GM18526 (cell line): ENCODE measurements around the gene ELSPBP1.

Experiments
- POLR2A ChIP-seq: IDR thresholded peaks from 3 replicates; pipeline ENCODE4 v1.6.1; 2011; ENCODE audit not compliant: insufficient read length; ENCODE audit errors: extremely low read depth

ELSPBP1 gene

DNA sequence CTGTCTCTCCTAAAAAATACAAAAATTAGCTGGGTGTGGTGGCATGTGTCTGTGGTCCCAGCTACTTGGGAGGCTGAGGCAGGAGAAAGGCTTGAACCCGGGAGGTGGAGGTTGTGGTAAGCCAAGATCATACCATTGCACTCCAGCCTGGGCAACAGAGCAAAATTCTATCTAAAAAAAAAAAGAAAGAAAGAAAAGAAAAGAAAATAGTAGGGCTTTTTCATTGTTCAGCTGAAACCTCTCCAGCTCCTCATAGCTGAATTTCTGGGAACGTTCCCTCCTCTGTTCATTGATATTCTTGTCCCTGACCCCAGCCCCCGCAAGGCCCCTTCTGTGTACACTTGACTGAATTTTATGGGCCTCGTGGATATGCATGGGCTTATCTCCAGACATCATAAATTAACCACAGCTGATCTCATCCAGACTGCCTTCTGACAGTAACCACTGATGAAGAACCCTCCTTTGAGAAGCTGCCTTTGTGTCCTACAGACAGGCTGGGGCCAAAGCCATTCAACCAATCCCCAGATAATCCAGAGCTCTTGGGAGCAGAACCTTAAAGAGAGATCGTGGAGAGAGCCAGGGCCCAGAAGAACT is at the start of gene ELSPBP1:
TSS of gene ELSPBP1 (plus strand) at position 424 of the 594 bp plus-strand sequence. CDS start 14,036 bp downstream, outside the sequence.
- TF ChIP-seq POLR2A: no peak

DNA sequence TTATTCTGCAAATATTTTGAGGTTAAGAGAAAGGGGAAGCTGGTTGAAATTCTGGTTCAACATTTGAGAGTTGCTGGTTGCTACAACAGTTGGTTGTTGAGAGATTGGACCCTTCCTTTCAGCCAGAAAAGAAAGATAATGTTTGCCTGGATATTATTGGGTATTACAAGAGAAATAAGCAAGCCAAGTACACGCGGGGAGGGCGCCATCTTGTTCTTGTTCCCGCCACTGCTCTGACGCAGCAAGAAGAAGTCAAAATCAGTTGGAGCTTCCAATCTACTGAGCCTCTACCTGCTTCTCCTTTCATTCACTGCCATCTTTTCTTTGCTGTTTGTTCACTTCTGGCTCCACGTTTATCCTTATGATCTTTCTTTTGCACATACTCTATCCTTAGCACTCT is 20.9 kb upstream of the ELSPBP1 start:
- no peak for TF ChIP-seq POLR2A

DNA sequence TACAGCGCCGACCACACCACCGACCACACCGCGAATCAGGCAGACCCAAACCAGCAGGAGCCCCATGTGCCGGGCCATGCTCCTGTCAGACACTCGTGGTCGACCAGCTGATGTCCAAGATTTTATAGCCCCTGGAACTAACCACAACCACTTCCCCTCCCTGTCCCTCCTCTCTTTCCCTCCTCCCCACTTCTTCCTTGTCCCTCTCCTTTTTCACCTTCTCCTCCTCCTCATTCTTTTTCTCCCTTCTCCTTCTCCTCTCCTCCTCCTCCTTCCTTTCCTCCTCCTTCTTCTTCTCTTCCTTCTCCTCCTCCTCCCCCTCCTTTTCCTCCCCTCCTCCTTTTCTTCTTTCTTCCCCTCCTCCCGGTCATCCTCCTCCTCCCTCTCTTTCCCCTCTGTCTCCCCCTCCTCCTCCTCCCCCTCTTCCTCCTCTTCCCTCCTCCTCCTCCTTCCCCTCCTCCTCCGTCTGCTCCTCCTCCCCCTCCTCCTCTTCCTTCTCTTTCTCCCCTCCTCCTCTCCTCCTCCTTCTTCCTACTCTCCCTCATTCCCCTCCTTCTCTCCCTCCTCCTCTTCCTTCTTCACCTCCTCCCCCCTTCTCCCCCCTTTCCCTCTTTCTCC is 3.1 kb upstream of the ELSPBP1 start:
- no peak for TF ChIP-seq POLR2A

GRCh38 chr19:47992070-47992469 is 2.4 kb upstream of the ELSPBP1 start, which contains the start of gene BSPH1:
TSS of gene BSPH1 (minus strand) at chr19:47992170. CDS start at chr19:47992081, 89 bp downstream.
- no peak for TF ChIP-seq POLR2A

GRCh38 chr19:47996230-47996727 is 1.8 kb downstream of the ELSPBP1 start:
- TF ChIP-seq POLR2A: no peak

DNA sequence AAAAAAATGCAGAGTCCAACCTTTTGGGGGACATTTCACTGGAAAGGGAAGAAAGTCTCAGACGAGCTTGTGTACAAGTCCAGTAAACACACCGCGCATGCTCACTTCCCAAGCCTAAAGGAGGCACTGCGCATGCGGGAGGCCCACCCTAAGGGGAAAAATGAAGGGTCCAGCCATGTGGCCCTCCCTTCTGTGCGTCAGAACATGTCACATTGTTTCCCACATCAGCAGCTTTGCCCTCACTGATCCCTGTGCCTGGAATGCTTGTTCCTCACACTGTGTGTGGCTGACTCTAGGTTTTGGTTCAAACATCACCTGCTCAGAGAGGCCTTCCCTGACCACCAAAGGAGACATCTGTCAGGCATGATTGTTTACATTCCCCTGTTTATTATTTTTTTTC is 4.4 kb downstream of the ELSPBP1 start:
- TF ChIP-seq POLR2A: no peak

GRCh38 chr19:48000846-48001245 is 6.4 kb downstream of the ELSPBP1 start:
- no peak for TF ChIP-seq POLR2A

DNA sequence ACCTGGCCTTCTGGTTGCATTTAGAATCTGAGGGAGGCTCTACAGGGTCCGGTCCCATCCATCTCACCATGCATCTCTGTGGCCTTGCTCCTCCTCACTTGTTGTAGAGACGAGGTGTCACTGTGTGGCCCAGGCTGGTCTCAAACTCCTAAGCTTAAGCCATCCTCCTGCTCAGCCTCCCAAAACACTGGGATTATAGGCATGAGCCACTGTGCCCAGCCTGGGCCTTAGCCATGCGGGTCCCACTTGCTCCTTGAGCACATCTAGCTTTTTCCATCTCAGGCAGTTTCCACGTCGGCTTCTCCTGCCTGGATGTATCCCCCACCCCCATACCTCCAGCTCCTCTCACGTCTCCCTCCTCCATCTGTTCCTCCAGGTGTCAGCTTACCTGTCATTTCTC is 9.8 kb downstream of the ELSPBP1 start:
- TF ChIP-seq POLR2A: no peak

- no peak for TF ChIP-seq POLR2A
Observed at GRCh38 chr19:48006762-48007161, 12.3 kb downstream of the ELSPBP1 start.

GRCh38 chr19:48010932-48011758 is 16.7 kb downstream of the ELSPBP1 start:
- no peak for TF ChIP-seq POLR2A

DNA sequence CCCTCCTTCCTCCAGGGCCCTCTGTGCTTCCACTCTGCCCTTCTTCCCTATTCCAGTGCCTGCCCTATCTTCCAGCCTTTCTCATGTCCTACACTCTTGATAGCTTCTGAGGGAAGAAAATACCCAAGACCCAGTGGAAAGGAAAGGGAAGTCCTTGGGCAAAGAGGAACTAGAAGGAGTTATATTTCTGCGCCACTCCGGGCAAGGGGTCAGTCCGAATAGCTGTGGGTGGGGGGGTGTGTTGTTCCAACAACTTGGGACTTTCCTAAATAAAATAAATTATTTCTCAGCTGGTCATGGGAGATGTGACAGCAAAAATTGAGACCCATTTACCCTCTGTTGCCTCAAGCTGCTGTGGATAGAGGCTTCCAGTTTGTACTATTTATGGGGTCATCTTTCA is 26.3 kb downstream of the ELSPBP1 start:
- TF ChIP-seq POLR2A: no peak

DNA sequence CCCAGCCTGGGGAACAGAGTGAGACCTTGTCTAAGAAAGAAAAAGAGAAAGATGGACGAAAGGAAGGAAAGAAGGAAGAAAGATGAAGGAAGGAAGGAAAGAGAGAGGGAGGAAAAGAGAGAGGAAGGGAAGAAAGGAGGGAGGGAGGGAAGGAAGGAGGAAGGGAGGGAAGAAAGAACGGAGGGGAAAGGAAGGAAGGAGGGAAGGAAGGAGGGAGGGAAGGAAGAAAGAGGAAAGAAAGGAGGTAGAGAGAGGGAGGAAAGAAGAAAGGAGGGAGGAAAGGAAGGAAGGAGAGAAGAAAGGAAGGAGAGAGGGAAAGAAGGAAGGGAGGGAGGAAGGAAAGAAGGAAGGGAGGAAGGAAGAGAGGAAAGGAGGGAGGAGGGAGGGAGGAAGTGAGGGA is 28.6 kb downstream of the ELSPBP1 start:
- TF ChIP-seq POLR2A: no peak

DNA sequence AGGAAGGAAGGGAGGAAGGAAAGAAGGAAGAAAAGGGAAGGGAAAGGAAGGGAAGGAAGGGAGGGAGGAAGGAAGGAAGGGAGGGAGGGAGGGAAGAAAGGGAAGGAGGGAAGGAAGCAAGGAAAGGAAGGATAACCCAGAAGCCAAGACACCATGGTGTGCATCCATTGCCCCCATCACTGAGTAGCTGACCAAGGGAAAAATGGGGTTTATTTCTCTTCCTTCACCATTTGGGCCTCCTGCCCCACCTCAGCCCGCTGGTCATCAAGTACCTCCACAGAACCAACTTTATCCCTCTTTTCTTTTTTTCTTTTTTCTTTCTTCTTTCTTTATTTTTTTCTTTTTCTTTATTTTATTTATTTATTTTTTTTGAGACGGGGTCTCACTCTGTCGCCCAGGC is 29.1 kb downstream of the ELSPBP1 start:
- no peak for TF ChIP-seq POLR2A

DNA sequence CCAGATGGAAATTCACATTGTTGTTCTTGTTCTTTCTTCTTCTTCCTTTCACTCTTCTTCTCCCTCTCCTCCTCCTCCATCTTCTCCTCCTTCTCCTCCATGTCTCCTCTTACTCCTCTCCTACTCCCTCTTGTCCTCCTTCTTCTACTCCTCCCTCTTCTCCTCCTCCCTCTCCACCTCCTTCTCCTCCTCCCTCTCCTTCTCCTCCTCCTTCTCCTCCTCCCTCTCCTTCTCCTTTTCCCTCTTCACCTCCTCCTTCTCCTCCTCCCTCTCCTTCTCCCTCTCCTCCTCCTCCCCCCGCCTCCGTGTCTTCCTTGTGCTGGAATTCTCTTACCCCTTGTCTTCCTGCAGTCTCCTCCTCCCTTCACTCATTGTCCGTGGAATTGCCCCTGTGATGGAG is 31.0 kb downstream of the ELSPBP1 start:
- TF ChIP-seq POLR2A: no peak

DNA sequence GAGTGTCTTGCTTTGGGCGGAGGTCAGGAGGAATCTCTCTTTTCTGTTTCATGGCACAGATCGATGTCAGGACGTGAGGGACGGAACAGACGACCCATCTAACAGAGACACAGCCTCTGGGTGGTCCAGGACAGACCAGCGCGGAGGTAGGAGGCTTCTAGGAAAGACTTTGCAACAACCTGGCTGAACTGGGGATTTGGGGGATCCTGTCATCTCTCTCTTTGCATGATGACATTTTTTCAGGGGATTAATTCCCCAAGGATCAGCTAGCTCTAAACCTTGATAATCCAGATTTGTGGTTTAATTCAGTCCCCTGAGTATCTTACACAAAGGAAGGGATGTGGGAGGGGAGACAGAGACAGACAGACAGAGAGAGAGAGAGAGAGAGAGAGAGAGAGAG is 35.0 kb downstream of the ELSPBP1 start:
- TF ChIP-seq POLR2A: no peak

GRCh38 chr19:48030073-48030472 is 35.6 kb downstream of the ELSPBP1 start:
- no peak for TF ChIP-seq POLR2A
